ENCODE measurements around the gene TXNRD3.
"Not testable (repeated sequence)": the region's sequence is repeated elsewhere in the genome, so short reads cannot be mapped to it uniquely, and the experiment has no call there.

TXNRD3 gene

DNA sequence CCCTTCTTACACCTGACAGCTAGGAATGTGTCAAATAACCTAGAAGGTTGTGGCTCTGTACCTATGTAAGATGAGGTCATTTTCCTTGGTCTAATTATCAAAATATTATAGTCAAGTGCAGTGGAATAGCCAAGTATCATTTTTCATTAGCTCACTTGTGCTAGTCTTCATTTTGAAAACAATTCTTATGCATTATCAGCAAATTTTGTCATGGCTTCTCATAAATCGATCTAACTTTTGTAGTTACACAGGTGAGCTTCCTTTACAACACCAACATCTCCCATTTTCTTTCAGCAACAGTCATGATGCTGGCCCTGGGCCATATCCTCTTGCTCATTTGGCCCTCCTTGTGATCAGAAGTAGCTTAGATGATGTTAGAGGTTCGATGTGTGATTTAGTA is 10.3 kb downstream of the TXNRD3 start:
- no peak for DNase-seq

DNA sequence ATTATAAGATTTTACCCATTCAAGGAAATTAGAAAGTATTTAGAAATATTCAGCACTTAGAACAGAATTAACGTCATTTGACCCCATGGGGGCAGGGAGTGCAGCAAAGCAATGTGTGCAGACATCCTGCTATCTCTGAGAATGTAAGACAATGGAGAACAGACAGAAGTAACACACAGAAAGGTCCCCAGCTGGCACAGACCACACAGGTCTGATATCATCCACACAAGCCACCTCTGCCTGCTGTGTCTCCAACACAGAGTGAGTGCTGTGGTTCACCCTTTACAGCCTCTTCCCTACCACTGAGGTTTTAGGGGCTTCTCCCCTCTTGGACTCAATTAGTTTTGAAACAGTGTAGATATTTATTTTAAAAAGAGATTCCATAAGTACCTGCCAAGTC is 16.1 kb downstream of the TXNRD3 start:
- no peak for DNase-seq

DNA sequence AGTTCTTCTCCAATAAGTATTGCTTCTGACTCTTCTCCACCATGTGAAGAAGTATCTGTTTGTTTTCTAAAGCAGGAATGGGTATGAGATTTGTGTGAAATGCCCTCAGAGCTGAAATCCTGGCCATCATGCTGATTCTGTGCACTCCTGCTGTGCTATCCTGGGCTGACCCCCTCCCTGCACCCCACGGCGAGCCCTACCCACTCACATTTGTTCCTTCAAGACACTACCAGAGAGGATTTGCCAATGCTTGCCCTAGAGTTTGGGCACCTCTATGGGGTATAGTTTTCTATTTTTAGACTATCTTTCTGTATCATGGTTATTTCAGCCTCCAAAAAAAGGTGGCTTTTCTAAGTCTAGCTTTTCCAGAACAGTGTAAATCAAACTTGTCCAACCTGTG is 18.5 kb downstream of the TXNRD3 start:
- DNase-seq: no peak

DNA sequence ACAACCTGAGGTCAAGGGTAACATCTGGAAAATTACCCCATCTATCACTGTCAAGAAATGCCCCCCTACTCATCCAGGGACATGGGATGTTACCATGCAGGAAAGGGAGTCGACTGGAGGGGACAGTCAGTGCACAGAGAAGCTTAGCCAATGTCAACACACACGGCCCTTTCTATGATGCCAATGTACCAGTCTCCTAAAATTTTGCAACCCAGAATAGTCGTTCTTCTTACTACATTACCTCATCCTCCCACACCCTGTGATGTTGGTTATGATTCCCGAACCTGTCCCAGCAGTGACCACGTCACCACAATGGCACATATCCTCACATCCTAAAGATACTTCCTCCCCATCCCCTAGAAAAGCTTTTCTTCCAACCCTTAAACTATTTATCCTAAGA is 20.1 kb downstream of the TXNRD3 start:
- DNase-seq: no peak

DNA sequence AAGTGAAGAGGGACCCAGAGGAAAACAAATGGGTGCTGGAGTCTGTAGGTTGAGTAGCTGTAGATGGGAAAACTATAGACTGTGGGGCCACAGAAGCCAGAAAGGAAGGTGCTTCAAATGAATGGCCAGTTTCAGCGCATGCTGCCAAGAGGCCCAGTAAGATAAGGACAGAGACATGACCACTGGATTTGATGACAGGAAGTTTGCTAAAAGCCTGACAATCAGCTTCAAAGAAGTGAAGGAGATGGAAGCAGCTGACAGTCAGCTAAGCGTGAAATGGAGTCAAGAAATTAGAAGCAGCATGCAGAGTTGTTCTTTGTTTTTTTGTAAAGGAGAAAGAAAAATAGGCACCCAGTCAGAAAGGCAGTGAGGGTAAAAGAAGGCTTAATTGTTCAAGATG is 24.9 kb downstream of the TXNRD3 start:
- no peak for DNase-seq

DNA sequence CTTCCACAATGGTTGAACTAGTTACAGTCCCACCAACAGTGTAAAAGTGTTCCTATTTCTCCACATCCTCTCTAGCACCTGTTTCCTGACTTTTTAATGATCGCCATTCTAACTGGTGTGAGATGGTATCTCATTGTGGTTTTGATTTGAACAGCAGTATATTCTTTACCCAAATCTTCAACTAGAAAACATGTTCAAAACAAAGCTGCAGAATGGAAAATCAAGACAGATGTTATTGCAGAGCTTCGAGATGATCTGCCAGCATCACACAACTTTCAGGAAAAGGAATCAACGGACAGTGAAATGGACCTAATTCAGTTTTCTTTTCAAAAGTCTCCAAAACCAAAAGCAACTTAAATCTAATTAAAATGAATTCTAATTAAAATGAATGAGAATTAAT is 29.2 kb downstream of the TXNRD3 start:
- DNase-seq: not testable (repeated sequence)

DNA sequence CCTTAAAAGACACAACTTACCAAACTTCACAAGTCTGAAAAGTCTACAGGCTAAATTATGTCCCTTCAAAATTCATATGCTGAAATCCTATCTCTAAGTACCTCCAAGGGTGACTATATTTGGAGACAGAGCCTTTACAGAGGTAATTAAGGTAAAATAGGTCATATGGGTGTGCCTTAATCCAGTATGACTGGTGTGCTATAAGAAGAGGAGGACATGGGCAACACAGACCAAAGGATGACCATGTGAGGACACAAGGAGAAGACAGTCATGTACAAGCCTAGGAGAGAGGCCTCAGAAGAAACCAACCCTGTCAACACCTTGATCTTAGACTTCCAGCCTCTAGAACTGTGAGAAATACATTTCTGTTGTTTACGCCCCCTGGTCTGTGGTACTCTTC is 32.2 kb downstream of the TXNRD3 start:
- DNase-seq: no peak

DNA sequence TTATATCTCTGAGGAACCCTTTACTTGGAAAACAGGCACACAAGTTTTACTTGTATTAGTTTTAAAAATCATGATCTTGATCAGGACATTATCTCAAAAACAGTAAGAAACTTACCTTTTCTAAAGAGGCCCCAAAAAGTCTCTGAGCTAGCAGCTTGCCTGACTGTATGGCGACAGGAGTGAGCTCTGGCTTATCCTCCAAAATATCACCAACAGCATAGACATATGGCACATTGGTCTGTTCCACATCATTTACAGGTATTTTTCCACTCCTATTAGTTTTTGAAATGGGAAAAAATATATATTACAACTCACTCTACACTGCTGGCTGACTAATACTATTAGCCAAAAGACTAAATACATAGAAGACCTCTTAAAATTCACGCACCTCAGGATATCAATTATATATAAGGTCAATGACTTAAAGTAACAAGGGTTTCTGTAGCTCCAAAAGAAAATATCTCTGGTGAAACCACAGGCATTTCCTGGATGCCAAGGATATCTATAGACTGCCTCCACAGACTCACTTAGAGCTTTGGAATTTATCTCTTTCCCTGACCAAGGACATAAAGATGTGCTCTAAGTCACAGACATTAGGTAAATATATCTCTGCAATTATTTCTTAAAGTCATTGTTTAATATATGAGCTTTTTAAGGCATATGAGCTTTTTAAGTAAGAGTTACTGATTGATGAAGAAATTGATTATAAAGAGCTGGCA is 33.1 kb downstream of the TXNRD3 start:
- no peak for DNase-seq

DNA sequence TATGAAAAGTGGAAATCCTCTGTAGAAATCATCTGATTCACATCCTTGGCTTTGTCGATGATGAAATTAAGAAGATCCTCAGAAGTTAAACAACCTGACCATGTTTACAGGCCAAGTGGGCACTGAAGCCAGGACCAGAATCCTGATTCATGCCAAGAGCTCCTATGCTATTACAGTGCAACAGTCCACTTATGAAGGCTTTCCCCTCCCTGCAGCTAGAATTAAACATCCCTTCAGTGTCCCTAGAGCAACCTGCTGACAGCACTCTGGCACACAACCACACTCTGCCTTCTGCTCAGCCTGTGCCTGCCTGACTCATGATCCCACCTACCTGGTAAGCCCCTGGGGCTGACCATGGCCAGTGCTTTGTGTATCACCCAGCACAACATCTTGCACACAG is 33.8 kb downstream of the TXNRD3 start:
- DNase-seq: no peak

DNA sequence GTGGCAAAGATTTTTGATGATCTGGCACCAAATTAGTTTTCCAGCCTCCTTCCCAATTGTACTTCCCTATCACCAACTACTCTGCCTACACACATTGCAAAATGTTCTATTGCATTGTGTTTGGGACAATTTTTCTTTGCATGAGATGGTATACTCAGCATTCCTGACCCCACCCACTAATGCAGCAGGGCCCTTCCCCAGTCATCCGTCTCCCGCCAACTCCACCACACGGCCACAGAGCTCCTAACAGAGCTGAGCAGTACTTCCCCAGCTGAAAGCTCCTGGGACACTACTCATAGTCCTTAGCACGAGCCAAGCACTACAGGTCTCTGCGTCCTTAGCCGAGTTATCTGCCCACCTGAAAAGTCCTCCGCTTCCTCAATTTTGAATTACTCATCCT is 34.2 kb downstream of the TXNRD3 start:
- no peak for DNase-seq

DNA sequence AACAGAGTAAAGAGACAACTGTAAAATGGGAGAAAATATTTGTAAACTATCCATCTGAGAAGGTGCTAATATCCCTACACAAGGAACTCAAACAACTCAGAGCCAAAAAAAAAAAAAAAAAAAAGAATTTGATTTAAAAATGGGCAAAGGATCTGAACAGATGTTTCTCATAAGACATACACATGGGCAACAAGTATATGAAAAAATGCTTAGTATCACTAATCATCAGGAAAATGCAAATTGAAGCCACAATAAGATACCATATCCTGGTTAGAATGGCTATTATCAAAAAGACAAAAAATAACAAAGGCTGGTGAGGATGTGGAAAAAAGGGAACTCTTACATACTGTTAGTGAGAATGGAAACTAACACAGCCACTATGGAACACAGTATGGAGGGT is 36.2 kb downstream of the TXNRD3 start:
- DNase-seq: no peak

DNA sequence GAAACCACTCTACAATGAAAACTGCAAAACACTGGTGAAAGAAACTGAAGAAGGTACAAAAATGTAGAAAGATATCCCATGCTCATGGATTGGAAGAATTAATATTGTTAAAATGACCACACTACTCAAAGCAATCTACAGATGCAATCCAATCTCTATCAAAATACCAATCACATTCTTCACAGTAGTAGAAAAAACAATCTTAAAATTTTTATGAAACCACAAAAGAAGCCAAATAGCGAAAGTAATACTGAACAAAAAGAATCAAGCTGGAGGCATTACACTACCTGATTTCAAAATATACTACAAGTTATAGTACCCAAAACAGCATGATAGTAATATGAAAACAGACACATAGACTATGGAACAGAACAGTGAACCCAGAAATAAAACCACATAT is 36.9 kb downstream of the TXNRD3 start:
- DNase-seq: no peak

DNA sequence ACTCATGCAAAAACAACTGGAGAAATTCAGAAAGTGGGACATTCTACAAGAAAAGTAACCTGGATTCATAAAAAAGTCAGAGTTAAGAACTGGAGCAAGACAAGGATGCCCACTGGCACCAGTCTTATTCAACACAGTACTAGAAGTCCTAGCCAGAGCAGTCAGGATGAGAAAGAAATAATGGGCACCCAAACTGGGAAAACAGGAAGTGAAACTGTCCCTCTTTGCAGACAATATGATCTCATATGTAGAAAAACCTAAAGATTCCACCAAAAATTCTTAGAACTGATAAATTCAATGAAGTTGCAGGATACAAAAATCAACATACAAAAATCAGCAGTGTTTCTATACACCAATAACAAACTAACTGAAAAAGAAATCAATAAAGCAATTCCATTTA is 37.4 kb downstream of the TXNRD3 start:
- DNase-seq: no peak

DNA sequence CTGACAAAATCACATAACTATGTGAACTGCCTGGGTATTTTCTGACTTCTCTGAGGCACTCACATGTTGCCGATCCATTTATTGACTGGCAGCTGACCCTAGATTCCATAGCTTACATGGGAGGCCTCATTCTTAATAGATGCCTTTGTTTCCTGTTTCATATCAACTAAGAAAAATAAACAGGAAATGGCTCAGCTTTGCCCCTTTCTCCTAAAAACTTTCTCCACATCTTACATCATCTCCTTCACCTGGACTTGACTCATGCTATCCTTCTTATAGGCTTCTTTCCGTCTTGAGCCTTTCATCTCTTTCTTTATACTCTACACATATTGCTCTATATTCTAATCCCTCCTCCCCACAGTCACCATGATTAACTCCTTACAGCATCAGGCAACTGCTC is 38.0 kb downstream of the TXNRD3 start:
- no peak for DNase-seq

DNA sequence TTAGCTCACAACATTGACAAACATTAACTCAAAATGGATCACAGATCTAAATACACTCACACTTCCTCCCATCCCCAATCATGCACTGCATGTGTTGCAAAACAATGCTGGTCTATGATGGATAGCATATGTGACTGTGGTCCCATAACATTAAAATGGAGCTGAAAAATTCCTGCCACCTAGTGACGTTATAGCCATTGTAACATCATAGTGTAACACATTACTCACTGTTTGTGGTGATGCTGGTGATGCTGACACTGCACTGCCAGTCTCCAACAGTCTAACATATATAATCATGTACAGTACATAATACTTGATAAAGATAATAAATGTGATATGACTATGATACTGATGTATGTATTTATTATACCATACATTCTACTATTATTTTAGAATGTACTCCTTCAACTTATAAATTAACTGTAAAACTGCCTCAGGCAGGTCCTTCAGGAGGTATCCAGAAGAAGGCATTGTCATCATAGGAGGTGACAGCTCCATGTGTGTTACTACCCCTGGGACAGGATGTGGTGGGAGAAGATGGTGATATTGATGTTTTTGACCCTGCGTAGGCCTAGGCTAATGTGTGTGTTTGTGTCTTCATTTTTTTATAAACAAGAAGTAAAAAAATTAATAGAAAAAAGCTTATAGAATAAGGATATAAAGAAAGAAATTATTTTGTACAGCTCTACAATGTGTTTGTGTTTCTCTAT is 41.3 kb downstream of the TXNRD3 start:
- no peak for DNase-seq

DNA sequence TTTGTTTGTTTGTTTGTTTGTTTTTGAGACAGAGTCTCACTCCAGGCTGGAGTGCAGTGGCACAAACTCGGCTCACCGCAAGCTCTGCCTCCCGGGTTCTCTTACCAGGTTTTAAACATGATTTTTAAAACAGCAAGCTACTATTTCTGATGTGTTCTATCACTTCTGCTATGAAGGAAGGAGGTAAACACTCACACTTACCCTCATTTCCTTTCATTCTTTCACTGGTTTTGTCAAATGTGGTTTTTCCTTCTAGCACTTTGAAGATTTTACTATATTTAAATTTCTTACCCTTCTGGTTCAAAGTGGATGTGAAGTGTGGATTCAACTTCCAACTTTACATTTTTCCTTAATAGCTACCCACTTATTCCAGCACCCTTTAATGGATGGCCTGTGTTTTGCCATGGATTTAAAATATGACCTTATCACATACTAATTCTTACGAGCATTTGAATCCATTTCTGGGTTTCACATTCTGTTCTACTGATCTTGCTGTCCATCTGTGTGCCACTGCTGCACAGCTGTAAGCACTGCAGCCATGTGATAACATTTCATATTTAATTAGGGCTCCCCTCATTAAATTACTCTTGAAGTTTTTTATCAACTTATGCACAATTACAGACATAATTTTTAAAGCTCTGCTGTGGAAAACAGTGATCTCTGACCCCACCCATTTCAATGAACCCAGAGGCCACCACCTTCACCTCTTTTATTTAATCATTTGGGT is 42.3 kb downstream of the TXNRD3 start:
- DNase-seq: no peak

DNA sequence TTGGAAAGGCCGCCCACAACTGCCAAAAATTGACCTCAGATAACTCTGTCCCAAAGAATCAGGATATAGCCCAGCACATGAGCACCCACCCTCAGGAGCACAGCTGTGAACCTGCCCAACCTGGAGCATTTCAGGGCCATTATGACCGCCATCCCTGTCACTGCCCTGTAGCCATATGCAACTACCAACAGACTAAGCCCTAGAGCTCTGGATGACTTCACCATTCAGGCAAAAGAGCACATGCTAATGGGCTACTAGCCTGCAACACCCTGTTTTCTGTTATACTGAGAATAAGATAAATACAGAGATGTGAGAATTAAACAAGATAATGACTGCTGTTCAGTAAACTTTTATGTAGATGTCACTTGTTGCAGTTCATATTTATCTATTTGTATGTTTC is 45.0 kb downstream of the TXNRD3 start:
- no peak for DNase-seq

DNA sequence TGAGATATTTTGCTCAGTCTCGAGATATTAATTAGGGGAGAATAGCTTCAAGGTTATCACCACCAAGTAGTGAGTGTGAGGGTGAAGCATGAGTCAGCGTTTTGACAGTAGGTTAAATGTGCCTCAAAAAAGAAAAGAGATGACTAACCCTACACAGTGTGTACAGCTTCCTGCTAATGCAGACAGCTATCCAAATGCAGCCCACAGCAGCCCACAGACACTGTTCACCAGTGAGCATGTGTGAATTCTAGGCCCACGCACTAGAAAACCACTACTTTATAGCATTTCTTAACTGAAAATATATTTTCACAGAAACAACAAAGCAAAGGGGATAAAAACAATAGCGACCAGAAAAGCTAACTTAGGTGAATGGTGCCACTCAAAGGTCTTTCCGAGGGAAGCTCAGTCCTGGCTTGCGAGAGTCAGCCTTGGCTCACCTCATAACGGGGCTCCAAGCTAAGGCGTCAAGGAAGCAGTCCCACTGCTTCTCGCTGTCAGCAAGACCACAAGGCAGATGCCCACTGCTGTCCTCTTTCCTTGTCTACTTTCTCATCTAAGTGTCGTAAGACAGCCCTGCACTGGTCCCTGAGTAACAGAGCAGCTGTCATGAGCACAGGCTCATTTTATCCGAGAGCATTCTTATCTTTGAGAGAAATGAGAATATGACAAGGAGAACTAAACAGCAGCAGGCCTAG is 47.6 kb downstream of the TXNRD3 start:
- DNase-seq: peak in 2 of 5 experiments; percentile 0 to 72

DNA sequence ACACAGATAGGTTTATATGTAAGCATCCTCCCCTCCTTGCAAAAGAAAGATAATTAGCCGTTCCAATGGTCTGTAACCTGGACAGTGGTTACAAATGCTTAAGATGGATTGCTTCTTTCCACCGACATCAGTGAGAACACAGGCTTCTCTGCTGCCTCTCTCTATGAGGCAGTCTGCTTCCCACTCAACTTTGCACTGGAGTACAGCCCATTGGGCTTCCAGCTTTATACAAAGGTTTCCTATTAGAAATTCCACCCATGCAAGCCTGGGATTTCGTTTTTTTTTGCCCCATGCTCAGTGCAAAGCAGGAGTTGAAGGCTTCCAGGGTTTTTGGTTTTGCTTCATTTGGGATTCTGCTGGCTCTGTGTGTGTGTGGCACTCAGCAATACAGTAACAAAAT is 48.9 kb downstream of the TXNRD3 start:
- no peak for DNase-seq

DNA sequence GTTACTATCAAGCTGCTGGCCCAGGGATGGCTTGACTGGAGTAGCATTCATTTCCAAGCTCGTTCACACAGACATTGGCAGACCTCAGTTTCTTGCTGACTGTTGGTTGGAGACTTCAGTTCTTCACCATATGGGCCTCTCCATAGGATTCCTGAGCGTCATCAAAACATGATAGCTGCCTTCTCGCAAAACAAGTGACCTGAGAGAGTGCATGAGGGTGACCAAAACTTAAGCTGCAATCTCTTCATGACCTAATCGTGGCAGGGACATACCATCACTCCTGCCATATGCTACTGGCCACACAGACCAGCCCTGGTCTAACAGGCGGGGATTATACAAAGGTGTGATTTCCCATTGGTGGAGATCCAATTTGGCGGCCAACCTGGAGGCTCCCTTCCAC is 50.2 kb downstream of the TXNRD3 start:
- no peak for DNase-seq

DNA sequence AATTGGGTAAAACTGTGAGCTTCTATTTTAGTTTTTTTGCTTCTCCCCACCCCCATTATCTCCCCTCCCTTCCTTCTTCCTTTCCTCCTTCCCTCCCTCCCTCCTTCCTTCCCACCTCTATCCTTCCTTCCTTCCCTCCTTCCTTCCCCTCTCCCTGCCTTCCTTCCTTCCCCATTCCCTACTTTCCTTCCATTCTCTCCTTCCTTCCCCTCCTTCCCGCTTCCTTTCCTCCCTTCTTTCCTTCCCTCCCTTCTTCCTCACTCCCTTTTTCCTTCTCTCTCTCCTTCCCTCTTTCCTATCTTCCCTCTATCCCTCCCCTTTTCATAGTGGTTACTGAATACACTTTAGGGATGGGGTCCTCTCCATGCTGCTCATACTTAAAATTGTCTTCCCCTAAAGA is 55.8 kb downstream of the TXNRD3 start:
- no peak for DNase-seq

DNA sequence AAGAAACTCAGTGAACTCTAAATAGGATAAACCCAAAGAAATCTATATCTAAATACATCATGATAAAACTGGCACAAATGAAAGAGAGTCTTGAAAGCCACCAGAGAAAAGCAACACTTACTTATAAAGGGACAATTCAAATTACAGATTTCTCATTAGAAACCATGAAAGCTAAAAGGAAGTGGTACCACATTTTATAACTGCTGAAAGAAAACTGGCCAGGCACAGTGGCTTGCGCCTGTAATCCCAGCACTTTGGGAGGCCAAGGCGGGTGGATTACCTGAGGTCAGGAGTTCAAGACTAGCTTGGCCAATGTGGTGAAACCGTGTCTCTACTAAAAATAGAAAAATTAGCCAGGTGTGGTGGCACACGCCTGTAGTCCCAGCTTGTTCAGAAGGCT is 59.4 kb downstream of the TXNRD3 start:
- DNase-seq: not testable (repeated sequence)

DNA sequence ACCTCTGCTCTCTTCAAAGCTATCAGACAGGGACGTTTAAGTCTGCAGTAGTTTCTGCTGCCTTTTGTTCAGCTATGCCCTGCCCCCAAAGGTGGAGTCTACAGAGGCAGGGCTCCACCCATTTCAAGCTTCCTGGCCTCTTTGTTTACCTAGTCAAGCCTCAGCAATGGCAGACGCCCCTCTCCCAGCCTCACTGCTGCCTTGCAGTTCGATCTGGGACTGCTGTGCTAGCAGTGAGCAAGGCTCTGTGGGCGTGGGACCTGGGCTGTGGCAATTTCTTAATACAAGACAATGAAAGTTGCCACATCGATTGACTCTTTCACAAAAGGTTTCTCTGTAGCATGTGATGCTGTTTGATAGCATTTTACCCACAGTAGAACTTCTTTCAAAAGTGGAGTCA is 63.4 kb downstream of the TXNRD3 start:
- peak in 1 of 5 experiments; percentile 17 for DNase-seq
